WTC11 (cell line): ENCODE measurements around the gene THSD7B.

Experiments used
- IRF1 ChIP-seq: sonication (generic); formaldehyde crosslinking; IDR thresholded peaks from 2 replicates; pipeline ENCODE4 v1.8.0; 2023; ENCODE audit warnings: missing genetic modification reagents
- ZNF263 ChIP-seq: sonication (generic); formaldehyde crosslinking; IDR thresholded peaks from 2 replicates; pipeline ENCODE4 v1.8.1; 2022; ENCODE audit warnings: low read depth, mild to moderate bottlenecking, moderate library complexity, missing genetic modification reagents
- ZNF423 ChIP-seq: fragments of 250-450 bp; sonication (Bioruptor Pico); IDR thresholded peaks from 2 replicates; pipeline ENCODE4 v2.1.2; 2022; ENCODE audit warnings: mild to moderate bottlenecking, moderate library complexity
- TF ChIP-seq, protein P1 (sequence below): sonication (generic); formaldehyde crosslinking; IDR thresholded peaks from 2 replicates; pipeline ENCODE4 v1.8.1; 2022; ENCODE audit warnings: mild to moderate bottlenecking, missing genetic modification reagents, moderate library complexity, borderline replicate concordance

- TF ChIP-seq, protein P1, sequence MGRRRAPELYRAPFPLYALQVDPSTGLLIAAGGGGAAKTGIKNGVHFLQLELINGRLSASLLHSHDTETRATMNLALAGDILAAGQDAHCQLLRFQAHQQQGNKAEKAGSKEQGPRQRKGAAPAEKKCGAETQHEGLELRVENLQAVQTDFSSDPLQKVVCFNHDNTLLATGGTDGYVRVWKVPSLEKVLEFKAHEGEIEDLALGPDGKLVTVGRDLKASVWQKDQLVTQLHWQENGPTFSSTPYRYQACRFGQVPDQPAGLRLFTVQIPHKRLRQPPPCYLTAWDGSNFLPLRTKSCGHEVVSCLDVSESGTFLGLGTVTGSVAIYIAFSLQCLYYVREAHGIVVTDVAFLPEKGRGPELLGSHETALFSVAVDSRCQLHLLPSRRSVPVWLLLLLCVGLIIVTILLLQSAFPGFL = no peak
- TF ChIP-seq ZNF263 (CRISPR knock-in tag) = no peak
- no peak for TF ChIP-seq ZNF423
- TF ChIP-seq IRF1 (CRISPR knock-in tag) = no peak
These were observed 427.3 kb downstream of the THSD7B start for GRCh38 chr2:137192366-137193310.
